Activated T-cell treated with anti-CD3 and anti-CD28 coated beads, Interleukin-2, amount 50 U/mL, for 24 hours (primary cell): ENCODE data around the gene IAH1.

Experiments
- DNase-seq: peaks from one replicate; pipeline ENCODE4 v3.0.0-alpha.2; 2020
- H3K27ac Mint-ChIP-seq: 2 replicates; pipeline ENCODE4 v1.8.0; 2020; ENCODE audit warnings: mild to moderate bottlenecking, mixed read lengths
- H3K27me3 Mint-ChIP-seq: 2 replicates; pipeline ENCODE4 v1.8.0; 2020; ENCODE audit warnings: mixed read lengths
- H3K36me3 Mint-ChIP-seq: 2 replicates; pipeline ENCODE4 v1.8.0; 2020; ENCODE audit warnings: low read depth, mixed read lengths
- H3K4me1 Mint-ChIP-seq: 2 replicates; pipeline ENCODE4 v1.8.0; 2020; ENCODE audit warnings: low read depth, mixed read lengths
- H3K4me3 Mint-ChIP-seq: 2 replicates; pipeline ENCODE4 v1.8.0; 2020; ENCODE audit warnings: mild to moderate bottlenecking, moderate library complexity, mixed read lengths
- H3K9me3 Mint-ChIP-seq: 2 replicates; pipeline ENCODE4 v1.8.0; 2020; ENCODE audit warnings: mixed read lengths

Gene IAH1

GRCh38 chr2:9527995-9528787 is 53.8 kb downstream of the IAH1 start:
- no peak for DNase-seq
- Mint-ChIP-seq H3K4me1 (peaks cover 4% of the 10 kb centered on the region), H3K27ac (peak overlapping the region; percentile 48), H3K36me3 (peaks cover 81% of the 10 kb centered on the region), H3K27me3 (no peaks in the 10 kb centered on the region), H3K4me3 (no peak overlapping the region), H3K9me3 (no peaks in the 10 kb centered on the region)

DNA sequence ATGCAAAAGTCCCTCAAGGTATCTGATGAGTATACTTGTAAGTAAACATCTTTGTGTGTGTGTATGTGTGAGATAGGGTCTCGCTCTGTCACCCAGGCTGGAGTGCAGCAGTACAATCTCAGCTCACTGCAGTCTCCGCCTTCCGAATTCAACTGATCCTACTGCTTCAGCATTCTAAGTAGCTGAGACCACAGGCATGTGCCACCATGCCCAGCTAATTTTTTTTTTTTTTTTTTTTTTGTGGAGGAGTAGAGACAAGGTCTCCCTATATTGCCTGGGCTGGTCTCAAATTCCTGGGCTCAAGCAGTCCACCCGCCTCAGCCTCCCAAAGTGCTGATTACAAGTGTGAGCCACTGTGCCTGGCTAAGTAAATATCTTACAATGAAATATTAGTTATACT is 58.1 kb downstream of the IAH1 start:
- H3K4me1 Mint-ChIP-seq: peaks cover 20% of the 10 kb centered on the region
- no peak overlapping the region for H3K27ac Mint-ChIP-seq
- no peak overlapping the region for H3K4me3 Mint-ChIP-seq
- no peaks in the 10 kb centered on the region for H3K9me3 Mint-ChIP-seq
- no peaks in the 10 kb centered on the region for H3K27me3 Mint-ChIP-seq
- H3K36me3 Mint-ChIP-seq: peaks cover 76% of the 10 kb centered on the region
- no peak for DNase-seq

- peaks cover 28% of the 10 kb centered on the region for H3K4me1 Mint-ChIP-seq
- peaks cover 66% of the 10 kb centered on the region for H3K36me3 Mint-ChIP-seq
- H3K27ac Mint-ChIP-seq: no peak overlapping the region
- DNase-seq: no peak
- H3K27me3 Mint-ChIP-seq: no peaks in the 10 kb centered on the region
- no peak overlapping the region for H3K4me3 Mint-ChIP-seq
- no peaks in the 10 kb centered on the region for H3K9me3 Mint-ChIP-seq
Observed at GRCh38 chr2:9533663-9534062, 59.3 kb downstream of the IAH1 start.

GRCh38 chr2:9535177-9535576 is 60.8 kb downstream of the IAH1 start:
- no peak overlapping the region for H3K4me3 Mint-ChIP-seq
- no peaks in the 10 kb centered on the region for H3K9me3 Mint-ChIP-seq

GRCh38 chr2:9536504-9536903 is 62.2 kb downstream of the IAH1 start:
- Mint-ChIP-seq H3K36me3 (peaks cover 63% of the 10 kb centered on the region), H3K27me3 (no peaks in the 10 kb centered on the region), H3K4me1 (peaks cover 33% of the 10 kb centered on the region), H3K27ac (no peak overlapping the region), H3K9me3 (no peaks in the 10 kb centered on the region), H3K4me3 (no peak overlapping the region)
- no peak for DNase-seq

More at GRCh38 chr2:9535177-9535576, 60.8 kb downstream of the IAH1 start:
- Mint-ChIP-seq H3K27me3 (no peaks in the 10 kb centered on the region), H3K4me1 (peaks cover 33% of the 10 kb centered on the region), H3K36me3 (peaks cover 59% of the 10 kb centered on the region), H3K27ac (peak overlapping the region; percentile 57)
- DNase-seq: no peak

GRCh38 chr2:9538000-9538507 is 63.7 kb downstream of the IAH1 start:
- Mint-ChIP-seq H3K9me3 (no peaks in the 10 kb centered on the region), H3K27ac (peak overlapping the region; percentile 49), H3K4me3 (no peak overlapping the region), H3K4me1 (peaks cover 36% of the 10 kb centered on the region), H3K27me3 (no peaks in the 10 kb centered on the region), H3K36me3 (peaks cover 59% of the 10 kb centered on the region)
- no peak for DNase-seq
